ENCODE results near the gene DIP2A. TPM values are rescaled to one million over a fixed set of nuclear protein-coding genes. Genes with fewer than 3 reads are reported as not detected.
A peak's percentile ranks its signal among the peaks of the same experiment; 100 is the strongest.

The DIP2A gene
- total and polyA plus RNA-seq, 2 of the 8 experiments (the other 6 are each of a cell fraction or from before 2014, with no cell fraction given), result 16.0 to 27.1 TPM

DNA sequence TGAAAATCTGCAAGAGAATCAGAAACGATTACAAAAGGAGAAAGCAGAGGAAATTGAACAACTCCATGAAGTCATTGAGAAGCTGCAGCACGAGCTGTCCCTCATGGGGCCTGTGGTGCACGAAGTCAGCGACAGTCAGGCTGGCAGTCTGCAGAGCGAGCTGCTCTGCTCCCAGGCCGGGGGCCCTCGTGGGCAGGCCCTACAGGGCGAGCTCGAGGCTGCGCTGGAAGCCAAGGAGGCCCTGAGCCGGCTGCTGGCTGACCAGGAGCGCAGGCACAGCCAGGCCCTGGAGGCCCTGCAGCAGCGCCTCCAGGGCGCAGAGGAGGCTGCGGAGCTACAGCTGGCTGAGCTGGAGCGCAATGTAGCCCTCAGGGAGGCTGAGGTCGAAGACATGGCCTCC is 47.5 kb upstream of the DIP2A start:
- Histone ChIP-seq H3K4ac (replicated peaks; ENCODE audit: insufficient read length, low read depth, low read length) (no peak overlapping the region), H3K9me3 (ENCODE audit: insufficient read depth in 2 of 2, low read depth in 1 of 2, low read length in 1 of 2) (no peaks in the 10 kb centered on the region), H4K91ac (replicated peaks; ENCODE audit: insufficient read length, low read length) (no peak overlapping the region), H3K18ac (ENCODE audit: extremely low read depth, low read length) (no peak overlapping the region), H4K8ac (ENCODE audit: extremely low read depth, insufficient read depth, low read length) (no peak overlapping the region), H3K56ac (replicated peaks; ENCODE audit: insufficient read length, low read depth, low read length) (no peak overlapping the region), H4K5ac (ENCODE audit: insufficient read length, low read depth, low read length) (no peak overlapping the region), H3K9ac (replicated peaks in 1 of 4; ENCODE audit: extremely low read depth in 1 of 4, low read depth in 3 of 4, low read length in 3 of 4) (no peak overlapping the region), H2BK15ac (ENCODE audit: low read length) (no peak overlapping the region), H3K27ac (ENCODE audit: low read depth, low read length) (peak overlapping the region; percentile 44; the same call in 1 of the 2 replicates), H2BK5ac (ENCODE audit: low read depth, low read length) (peak overlapping the region; percentile 71; the same call in 1 of the 2 replicates), H2BK12ac (ENCODE audit: low read depth, low read length) (no peak overlapping the region), H2BK120ac (replicated peaks; ENCODE audit: low read depth, low read length) (no peak overlapping the region), H3K4me3 (ENCODE audit: extremely low read depth in 1 of 4, insufficient read depth in 2 of 4, low read depth in 3 of 4, low read length in 4 of 4) (no peak overlapping the region), H3K4me2 (ENCODE audit: insufficient read depth in 1 of 2, low read depth in 2 of 2, low read length in 2 of 2) (no peak overlapping the region), H3K27me3 (replicated peaks in 1 of 4; ENCODE audit: control insufficient read depth in 3 of 4, extremely low read depth in 1 of 4, insufficient read depth in 3 of 4, low read length in 3 of 4) (no peaks in the 10 kb centered on the region), H3K79me1 (ENCODE audit: low read depth, low read length) (no peaks in the 10 kb centered on the region; the same call in 1 of the 2 replicates), H4K20me1 (replicated peaks in 1 of 2; ENCODE audit: control insufficient read depth in 1 of 2, insufficient read depth in 2 of 2, low read length in 2 of 2) (no peaks in the 10 kb centered on the region), H3K14ac (ENCODE audit: insufficient read length) (no peak overlapping the region), H2AK5ac (ENCODE audit: low read depth, low read length) (no peak overlapping the region), H3K23me2 (ENCODE audit: low read depth, low read length) (no peaks in the 10 kb centered on the region), H3K79me2 (ENCODE audit: control insufficient read depth in 1 of 2, insufficient read depth in 2 of 2, low read length in 2 of 2) (no peaks in the 10 kb centered on the region), H3K36me3 (ENCODE audit: control insufficient read depth in 2 of 4, insufficient read depth in 4 of 4, low read length in 3 of 4) (peaks cover 0 to 12% (median 6%) of the 10 kb centered on the region in 4 experiments; a peak in 5 of 8 replicates), H3K23ac (ENCODE audit: insufficient read length) (no peak overlapping the region), H2BK20ac (ENCODE audit: low read length) (no peak overlapping the region), H2AFZ (ENCODE audit: low read length) (no peak overlapping the region), H3K4me1 (replicated peaks in 1 of 4; ENCODE audit: control insufficient read depth in 3 of 4, insufficient read depth in 4 of 4, low read length in 3 of 4) (peaks cover 3 to 10% (median 6%) of the 10 kb centered on the region in 4 experiments)
- ChIA-PET POLR2A (ENCODE audit: partially characterized antibody) (interaction anchor here (0.7 to 2.5 kb wide), 5 partner anchors 10 to 114 kb away, joined by 3 to 7 read pairs (median 4); no protein-coding TSS in a partner anchor), CTCF (ENCODE audit: partially characterized antibody) (interaction anchor here (0.6 to 1.6 kb wide), 8 partner anchors 9 to 154 kb away, joined by 3 to 4 read pairs (median 3); no protein-coding TSS in a partner anchor)
- no peak for TF ChIP-seq TBP (IDR thresholded peaks at IDR 0.05; ENCODE audit: low read depth, low read length)
- FAIRE-seq (no peak), DNase-seq (ENCODE audit: low read depth in 1 of 2, low spot score in 2 of 2) (no peak)
- WGBS, 2 experiments (ENCODE audit: extremely low coverage in 1 of 2, insufficient coverage in 1 of 2, insufficient read length in 1 of 2, insufficient replicate concordance in 2 of 2, low coverage in 1 of 2, low lambda C conversion rate in 2 of 2, missing lambda C conversion rate in 1 of 2), result 91% methylated on average over 13 of the region's 17 CpGs; no CpG with 5 or more reads in 1 of the 2 experiments
